GM21825 (cell line): ENCODE data around the gene NPIPB2.

Experiments
- ATAC-seq: cut with Tn5 transposase; IDR thresholded peaks from one replicate; pipeline ENCODE4 v1.9.1; 2021; ENCODE audit warnings: mild to moderate bottlenecking, moderate library complexity; ENCODE audit not compliant: unreplicated experiment

The NPIPB2 gene

DNA sequence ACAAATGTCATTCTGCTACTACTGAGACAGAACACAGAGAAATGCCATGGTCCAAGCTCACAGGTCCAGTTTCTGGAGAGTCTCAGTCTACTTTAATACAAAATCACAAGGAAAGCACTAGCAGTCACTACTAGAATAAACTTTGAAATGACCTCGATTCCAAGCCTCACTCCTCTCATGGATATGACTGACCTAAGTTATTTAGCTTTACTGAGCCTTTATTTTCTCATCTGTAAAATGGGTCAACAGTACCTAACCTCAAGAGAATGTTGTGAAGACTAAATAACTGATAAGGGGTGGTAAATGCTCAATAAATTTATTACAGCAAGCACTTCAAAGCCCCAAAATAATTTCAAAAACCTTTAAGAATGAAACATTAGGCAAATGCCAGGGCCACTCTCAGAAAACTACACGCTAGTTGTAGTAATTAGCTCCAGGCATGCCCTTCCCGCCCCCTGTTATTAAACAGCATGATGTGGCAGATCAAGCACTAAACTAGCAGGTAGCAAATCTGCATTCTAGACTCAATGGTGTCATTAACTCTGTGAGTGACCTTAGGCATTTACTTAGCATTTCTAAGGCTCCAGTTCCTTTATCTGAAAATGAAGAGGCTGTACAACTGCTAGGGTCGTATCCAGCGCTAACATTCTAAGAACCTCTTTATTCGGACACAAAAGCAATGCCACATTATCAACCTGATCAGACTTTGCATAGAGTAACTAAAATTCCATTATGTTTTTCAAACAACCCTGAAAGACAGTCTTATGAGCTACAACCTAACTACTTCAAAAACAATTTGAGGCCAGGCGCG lies 34.5 kb downstream of the NPIPB2 start:
- ATAC-seq, result no peak

GRCh38 chr16:11903906-11904305 lies 37.9 kb downstream of the NPIPB2 start:
- ATAC-seq, result no peak

GRCh38 chr16:11901091-11901490 lies 40.8 kb downstream of the NPIPB2 start:
- no peak for ATAC-seq

GRCh38 chr16:11896486-11897176 lies 45.2 kb downstream of the NPIPB2 start:
- ATAC-seq, result no peak

- no peak for ATAC-seq
Measured at GRCh38 chr16:11893571-11893970, 48.3 kb downstream of the NPIPB2 start.

- ATAC-seq, result no peak
Measured at GRCh38 chr16:11892761-11893160, 49.1 kb downstream of the NPIPB2 start.

- ATAC-seq, result no peak
Measured at GRCh38 chr16:11890231-11890965, 51.4 kb downstream of the NPIPB2 start.

DNA sequence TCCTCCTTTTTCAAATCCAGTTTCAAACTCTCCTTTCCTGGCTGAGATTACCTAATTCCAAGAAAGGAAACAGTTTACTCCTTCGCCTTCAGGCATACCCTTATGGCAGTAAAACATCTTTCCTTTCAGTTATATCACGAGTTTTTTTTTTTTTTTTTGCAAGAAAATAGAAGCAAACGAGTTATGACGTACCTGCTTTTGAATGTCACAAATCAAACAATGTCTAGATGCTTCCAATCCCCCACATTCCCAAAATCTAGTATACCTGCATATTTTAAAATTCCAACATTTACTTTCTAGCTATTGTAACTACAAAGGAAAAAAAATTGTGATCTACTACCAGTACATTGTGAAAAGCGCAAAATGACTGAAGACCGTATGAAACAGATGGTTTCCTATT lies 55.0 kb downstream of the NPIPB2 start:
- ATAC-seq, result no peak

DNA sequence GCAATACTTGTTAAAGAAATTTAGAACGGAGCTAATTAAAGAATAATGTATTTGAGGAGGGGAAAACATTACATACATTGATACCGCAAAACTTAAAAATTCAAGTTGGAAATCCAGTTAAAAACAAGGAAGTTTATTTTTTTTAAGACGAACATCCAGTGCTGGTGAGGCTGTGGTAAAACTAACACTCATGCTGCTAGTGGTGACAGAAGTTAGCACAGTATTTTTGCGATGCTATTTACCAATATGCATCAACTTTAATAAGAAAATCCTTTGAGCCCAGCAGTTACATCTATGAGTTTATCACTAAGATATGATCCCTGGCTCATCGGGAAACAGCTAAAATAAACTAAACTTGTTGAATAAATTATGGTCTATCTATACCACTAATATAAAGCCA lies 57.8 kb downstream of the NPIPB2 start:
- ATAC-seq, result no peak

DNA sequence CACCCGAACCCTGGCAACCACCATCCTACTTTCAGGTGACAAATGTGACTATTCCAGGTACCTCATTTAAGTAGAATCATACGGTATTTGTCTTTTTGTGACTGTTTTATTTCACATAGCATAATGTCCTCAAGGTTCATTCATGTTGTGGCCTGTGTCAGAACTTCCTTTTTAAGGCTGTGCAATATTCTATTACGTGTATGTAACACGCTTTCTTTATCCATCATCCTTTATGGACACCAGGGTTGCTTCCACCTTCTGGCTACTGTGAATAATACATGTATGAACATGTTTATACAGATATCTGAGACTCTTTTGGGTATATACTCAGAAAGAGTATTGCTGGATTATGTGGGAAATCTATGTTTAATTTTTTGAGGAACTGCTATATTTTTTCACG lies 61.8 kb downstream of the NPIPB2 start:
- no peak for ATAC-seq

DNA sequence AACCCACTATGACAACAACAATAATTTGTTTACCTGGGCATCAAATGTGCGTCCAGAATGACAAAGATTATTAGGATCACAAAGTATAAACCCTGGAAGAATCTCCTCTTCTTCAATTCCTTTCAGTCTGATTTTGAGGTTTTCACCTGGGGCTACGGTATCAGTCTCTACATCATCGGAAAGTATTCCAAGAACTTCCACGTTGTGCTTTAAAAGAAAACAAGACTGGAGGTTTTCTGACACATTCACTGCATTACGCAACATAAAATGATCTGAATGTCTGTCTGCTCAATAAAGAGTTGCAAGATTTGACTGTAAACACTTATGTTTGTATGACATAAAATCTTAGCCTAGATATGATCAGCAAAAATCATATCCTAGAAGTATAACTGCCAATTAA lies 64.5 kb downstream of the NPIPB2 start:
- ATAC-seq, result no peak
